Measurements from ENCODE around the gene PLXNA3. TPM values are rescaled to one million over a fixed set of nuclear protein-coding genes. Genes with fewer than 3 reads are reported as not detected.

Gene PLXNA3
- total RNA-seq, 1 donor from 2014 or later = 85.1 TPM

GRCh38 chrX:154484255-154485149, 26.4 kb downstream of the PLXNA3 start:
- H3K4me3 Mint-ChIP-seq = peak overlapping the region; percentile 31

GRCh38 chrX:154485150-154486051, 27.3 kb downstream of the PLXNA3 start:
- peak overlapping the region; percentile 72 for H3K4me3 Mint-ChIP-seq
- peak; percentile 65 for DNase-seq (ENCODE audit: extremely low spot score, unreplicated experiment)
- TF ChIP-seq CTCF (conservative IDR thresholded peaks at IDR 0.05) = no peak
- H3K27ac Mint-ChIP-seq = no peak overlapping the region
- H3K4me1 Mint-ChIP-seq (ENCODE audit: unreplicated experiment) = no peaks in the 10 kb centered on the region
- no peaks in the 10 kb centered on the region for H3K27me3 Mint-ChIP-seq
- no peaks in the 10 kb centered on the region for H3K36me3 Mint-ChIP-seq
- H3K9me3 Mint-ChIP-seq = no peaks in the 10 kb centered on the region

More at GRCh38 chrX:154484255-154485149, 26.4 kb downstream of the PLXNA3 start:
- H3K27ac Mint-ChIP-seq = no peak overlapping the region
- H3K27me3 Mint-ChIP-seq = no peaks in the 10 kb centered on the region
- H3K36me3 Mint-ChIP-seq = no peaks in the 10 kb centered on the region
- H3K9me3 Mint-ChIP-seq = no peaks in the 10 kb centered on the region
- no peaks in the 10 kb centered on the region for H3K4me1 Mint-ChIP-seq (ENCODE audit: unreplicated experiment)
- no peak for TF ChIP-seq CTCF (conservative IDR thresholded peaks at IDR 0.05)
- DNase-seq (ENCODE audit: extremely low spot score, unreplicated experiment) = no peak

- Mint-ChIP-seq H3K4me1 (ENCODE audit: unreplicated experiment) (no peaks in the 10 kb centered on the region), H3K27ac (no peak overlapping the region), H3K4me3 (no peak overlapping the region), H3K9me3 (no peaks in the 10 kb centered on the region), H3K27me3 (no peaks in the 10 kb centered on the region), H3K36me3 (no peaks in the 10 kb centered on the region)
- peak; percentile 68 for DNase-seq (ENCODE audit: extremely low spot score, unreplicated experiment)
- TF ChIP-seq CTCF (conservative IDR thresholded peaks at IDR 0.05) = no peak
Observed at GRCh38 chrX:154486052-154486395, 27.9 kb downstream of the PLXNA3 start.

GRCh38 chrX:154486396-154487207, 28.5 kb downstream of the PLXNA3 start, which contains the start of gene UBL4A:
Gene UBL4A, minus strand, starts transcription at chrX:154486615. Its CDS starts 31 bp downstream, at chrX:154486584.
- Mint-ChIP-seq H3K27me3 (no peaks in the 10 kb centered on the region), H3K9me3 (no peaks in the 10 kb centered on the region), H3K27ac (peak within 1 kb of the TSS; percentile 75), H3K4me3 (peak within 1 kb of the TSS; percentile 84), H3K4me1 (ENCODE audit: unreplicated experiment) (no peaks in the 10 kb centered on the region), H3K36me3 (no peaks in the 10 kb centered on the region)
- peak; percentile 74 for DNase-seq (ENCODE audit: extremely low spot score, unreplicated experiment)
- no peak for TF ChIP-seq CTCF (conservative IDR thresholded peaks at IDR 0.05)

Measured in type B pancreatic cell (in vitro differentiated cells).